AG04450 (cell line): ENCODE data around the gene FARP1. TPM values are rescaled to one million over a fixed set of nuclear protein-coding genes. Genes with fewer than 3 reads are reported as not detected.

ENCODE experiments used
- CTCF ChIA-PET: fragments of 300-600, 350-600 bp; formaldehyde crosslinking; extraction: SDS; loops from one replicate; lab custom pipeline; 2022; ENCODE audit warnings: antibody characterized with exemption, inconsistent platforms; lab: Charles Lee
- POLR2A ChIA-PET: fragments of 350-600 bp; formaldehyde crosslinking; extraction: SDS; loops from one replicate; lab custom pipeline; 2021; ENCODE audit warnings: antibody characterized with exemption, inconsistent platforms; lab: Yijun Ruan, JAX
- DNase-seq: peaks from one replicate; pipeline ENCODE4 v3.0.0-alpha.2; 2011; ENCODE audit warnings: low read depth, low spot score
- H3K27ac ChIP-seq: one replicate; pipeline ENCODE4 v1.5.1; 2012; ENCODE audit warnings: low read depth, low read length, control low read depth
- H3K27me3 ChIP-seq: one replicate; pipeline ENCODE4 v1.6.0; 2012; ENCODE audit warnings: low read length; ENCODE audit not compliant: control insufficient read depth, insufficient read depth
- H3K4me3 ChIP-seq: 2 replicates; pipeline ENCODE4 v1.5.1; 2011; ENCODE audit warnings: mild to moderate bottlenecking, low read depth, low read length, control low read depth
- H3K9me3 ChIP-seq: 2 replicates; pipeline ENCODE4 v1.5.1; 2012; ENCODE audit warnings: low read length; ENCODE audit not compliant: control insufficient read depth, insufficient read depth
- CTCF ChIP-seq: IDR thresholded peaks from 2 replicates; pipeline ENCODE4 v1.5.1; 2011; ENCODE audit warnings: low read depth, low read length, control low read depth, inconsistent platforms
- polyA plus RNA-seq: library from polyadenylated mRNA; depleted of rRNA; stranded (reverse); fragments of >200 nt; gene quantifications from 2 replicates; pipeline ENCODE4 v1.2.3, GENCODE V29; 2011

Gene FARP1
- polyA plus RNA-seq, 1 experiment: 76.4 TPM

- H3K27me3 ChIP-seq: no peaks in the 10 kb centered on the region
- no peaks in the 10 kb centered on the region; the same call in 1 of the 2 replicates for H3K9me3 ChIP-seq
- DNase-seq: no peak
- POLR2A ChIA-PET: interaction anchor here (0.7 kb wide), 1 partner anchor 394 kb away, joined by 6 read pairs; no protein-coding TSS in a partner anchor
- no peak overlapping the region for H3K4me3 ChIP-seq
- no peak for TF ChIP-seq CTCF
- no peak overlapping the region for H3K27ac ChIP-seq
- CTCF ChIA-PET: interaction anchor here (1.3 kb wide), 1 partner anchor 226 kb away, joined by 3 read pairs; no protein-coding TSS in a partner anchor
These were observed 284.6 kb downstream of the FARP1 start for GRCh38 chr13:98427331-98427995.

- no peaks in the 10 kb centered on the region; the same call in 1 of the 2 replicates for H3K9me3 ChIP-seq
- H3K27me3 ChIP-seq: no peaks in the 10 kb centered on the region
- DNase-seq: no peak
- H3K4me3 ChIP-seq: no peak overlapping the region
- TF ChIP-seq CTCF: no peak
- ChIA-PET CTCF (no interaction called here), POLR2A (no interaction called here)
- H3K27ac ChIP-seq: no peak overlapping the region
These were observed 285.5 kb downstream of the FARP1 start for GRCh38 chr13:98428256-98428966.

GRCh38 chr13:98429081-98429480 is 286.2 kb downstream of the FARP1 start:
- POLR2A ChIA-PET: no interaction called here
- no peak overlapping the region for H3K27ac ChIP-seq
- H3K9me3 ChIP-seq: no peaks in the 10 kb centered on the region; the same call in 1 of the 2 replicates
- DNase-seq: no peak
- CTCF ChIA-PET: no interaction called here
- no peaks in the 10 kb centered on the region for H3K27me3 ChIP-seq
- H3K4me3 ChIP-seq: no peak overlapping the region
- TF ChIP-seq CTCF: no peak

- Histone ChIP-seq H3K4me3 (no peak overlapping the region), H3K27ac (no peak overlapping the region), H3K9me3 (no peaks in the 10 kb centered on the region; the same call in 1 of the 2 replicates), H3K27me3 (no peaks in the 10 kb centered on the region)
- no peak for DNase-seq
- ChIA-PET CTCF (no interaction called here), POLR2A (no interaction called here)
- TF ChIP-seq CTCF: no peak
These were observed 286.6 kb downstream of the FARP1 start for GRCh38 chr13:98429531-98429930.
